Measurements from ENCODE around the gene FRMD4A. TPM values are rescaled to one million over a fixed set of nuclear protein-coding genes. Genes with fewer than 3 reads are reported as not detected.
A peak's percentile ranks its signal among the peaks of the same experiment; 100 is the strongest.
"Not testable (repeated sequence)": the region's sequence is repeated elsewhere in the genome, so short reads cannot be mapped to it uniquely, and the experiment has no call there.

The FRMD4A gene
- total RNA-seq, 2 donors from 2014 or later: 8.6 to 10.2 TPM

DNA sequence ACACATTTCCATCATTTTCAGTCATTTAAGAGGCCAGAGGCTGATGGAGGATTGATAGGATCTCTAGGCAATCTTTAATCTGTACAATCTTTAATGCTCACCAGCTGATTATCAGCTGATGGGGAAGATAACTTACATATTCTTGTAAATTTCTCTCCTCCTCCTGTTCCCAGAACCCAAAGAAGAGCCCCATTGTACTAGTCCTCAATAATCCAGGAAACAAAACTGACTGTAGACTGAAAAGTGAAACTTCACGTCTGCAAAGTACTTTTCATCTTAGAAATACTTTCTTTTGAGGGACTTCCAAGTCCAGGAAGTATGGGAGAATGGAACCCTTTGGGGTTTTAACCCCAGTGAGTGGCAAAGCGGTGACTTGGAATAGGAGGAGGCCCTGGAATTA lies 283.3 kb downstream of the FRMD4A start:
- DNase-seq: no peak
- Histone ChIP-seq H3K9me3 (no peaks in the 10 kb centered on the region), H3K27me3 (no peaks in the 10 kb centered on the region), H3K36me3 (no peaks in the 10 kb centered on the region), H3K4me3 (no peak overlapping the region), H3K9ac (ENCODE audit: low read depth in 2 of 2, low read length in 2 of 2) (no peak overlapping the region), H3K27ac (no peak overlapping the region), H3K4me1 (no peaks in the 10 kb centered on the region)
- intact Hi-C loops (cut with DNase I): no loop called here
- TF ChIP-seq, protein P1, sequence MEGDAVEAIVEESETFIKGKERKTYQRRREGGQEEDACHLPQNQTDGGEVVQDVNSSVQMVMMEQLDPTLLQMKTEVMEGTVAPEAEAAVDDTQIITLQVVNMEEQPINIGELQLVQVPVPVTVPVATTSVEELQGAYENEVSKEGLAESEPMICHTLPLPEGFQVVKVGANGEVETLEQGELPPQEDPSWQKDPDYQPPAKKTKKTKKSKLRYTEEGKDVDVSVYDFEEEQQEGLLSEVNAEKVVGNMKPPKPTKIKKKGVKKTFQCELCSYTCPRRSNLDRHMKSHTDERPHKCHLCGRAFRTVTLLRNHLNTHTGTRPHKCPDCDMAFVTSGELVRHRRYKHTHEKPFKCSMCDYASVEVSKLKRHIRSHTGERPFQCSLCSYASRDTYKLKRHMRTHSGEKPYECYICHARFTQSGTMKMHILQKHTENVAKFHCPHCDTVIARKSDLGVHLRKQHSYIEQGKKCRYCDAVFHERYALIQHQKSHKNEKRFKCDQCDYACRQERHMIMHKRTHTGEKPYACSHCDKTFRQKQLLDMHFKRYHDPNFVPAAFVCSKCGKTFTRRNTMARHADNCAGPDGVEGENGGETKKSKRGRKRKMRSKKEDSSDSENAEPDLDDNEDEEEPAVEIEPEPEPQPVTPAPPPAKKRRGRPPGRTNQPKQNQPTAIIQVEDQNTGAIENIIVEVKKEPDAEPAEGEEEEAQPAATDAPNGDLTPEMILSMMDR (IDR thresholded peaks at IDR 0.05): no peak

GRCh38 chr10:14042051-14042450 lies 288.7 kb downstream of the FRMD4A start:
- DNase-seq; H3K4me3 ChIP-seq; intact Hi-C loops (cut with DNase I); H3K27ac ChIP-seq; H3K36me3 ChIP-seq; H3K9ac ChIP-seq (ENCODE audit: low read depth in 2 of 2, low read length in 2 of 2); H3K4me1 ChIP-seq; H3K27me3 ChIP-seq; H3K9me3 ChIP-seq: not testable (repeated sequence)

DNA sequence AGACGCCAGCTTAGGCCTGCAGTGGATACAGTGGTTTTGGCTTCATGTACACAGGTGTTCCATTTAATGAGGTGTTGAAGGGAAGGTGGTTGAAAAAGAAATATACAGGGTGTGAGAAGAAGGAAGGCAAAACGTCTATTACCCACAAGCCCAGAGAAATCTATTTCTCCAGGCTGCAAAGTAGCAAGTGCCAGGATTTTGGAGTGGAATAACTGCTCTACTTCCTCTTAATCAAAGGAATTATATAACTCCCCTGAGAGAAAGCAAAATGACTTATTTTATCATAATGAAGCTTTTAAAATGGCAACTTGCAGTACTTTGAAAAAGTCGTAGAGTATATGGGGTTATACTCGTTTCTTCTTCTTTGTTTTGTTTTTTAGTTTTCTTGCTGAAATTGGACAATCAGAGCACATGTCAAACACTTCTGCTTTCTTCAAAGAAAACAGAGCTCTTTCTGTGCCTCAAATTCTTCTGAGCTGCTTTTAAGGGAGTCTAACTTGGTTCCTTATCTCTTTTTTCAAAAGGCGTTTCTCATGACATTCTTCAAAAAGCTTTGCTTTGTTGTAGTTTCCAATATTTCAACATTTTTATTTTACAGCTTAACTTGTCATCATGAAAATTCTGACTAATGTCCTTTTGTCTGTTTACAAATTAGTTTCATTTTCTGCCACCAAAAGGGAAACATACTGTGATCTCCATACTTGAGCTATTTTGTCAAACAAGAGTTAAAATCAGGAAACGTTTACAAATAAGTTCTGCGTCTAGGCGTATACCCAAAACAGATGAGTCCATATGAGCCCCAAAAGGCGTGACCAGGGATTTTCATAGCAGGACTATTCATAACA lies 289.7 kb downstream of the FRMD4A start:
- Histone ChIP-seq H3K36me3 (no peaks in the 10 kb centered on the region), H3K9ac (ENCODE audit: low read depth in 2 of 2, low read length in 2 of 2) (peak overlapping the region in 1 of 2 donors; percentile 43), H3K27ac (no peak overlapping the region), H3K27me3 (no peaks in the 10 kb centered on the region), H3K9me3 (no peaks in the 10 kb centered on the region), H3K4me1 (no peaks in the 10 kb centered on the region), H3K4me3 (no peak overlapping the region)
- DNase-seq: no peak
- TF ChIP-seq, protein P1 (IDR thresholded peaks at IDR 0.05): no peak
- intact Hi-C loops (cut with DNase I): no loop called here

GRCh38 chr10:14039968-14040668 lies 290.6 kb downstream of the FRMD4A start:
- Histone ChIP-seq H3K27me3 (no peaks in the 10 kb centered on the region), H3K4me1 (no peaks in the 10 kb centered on the region), H3K27ac (no peak overlapping the region), H3K9ac (ENCODE audit: low read depth in 2 of 2, low read length in 2 of 2) (peak overlapping the region in 1 of 2 donors; percentile 43), H3K9me3 (no peaks in the 10 kb centered on the region), H3K4me3 (no peak overlapping the region), H3K36me3 (no peaks in the 10 kb centered on the region)
- intact Hi-C loops (cut with DNase I): no loop called here
- no peak for DNase-seq
- TF ChIP-seq, protein P1 (IDR thresholded peaks at IDR 0.05): no peak

DNA sequence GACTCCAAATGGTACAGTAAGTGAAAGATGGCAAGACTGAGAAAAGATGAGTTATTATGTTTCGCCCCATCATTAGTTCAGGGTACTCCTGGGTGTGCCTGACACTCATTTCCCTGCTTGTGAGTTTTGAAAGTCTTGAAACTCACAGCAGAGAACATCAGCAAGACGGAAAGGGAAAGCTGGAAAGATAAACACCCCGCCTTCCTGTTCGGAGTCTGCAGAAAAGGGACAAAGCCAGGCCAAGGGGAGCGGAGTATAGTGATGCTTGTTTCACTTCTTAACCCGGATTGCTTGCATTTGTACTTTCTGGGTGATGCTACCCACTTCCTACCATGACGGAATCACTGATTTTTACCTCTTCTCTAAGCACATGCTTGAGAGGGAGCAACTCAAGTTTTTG lies 294.5 kb downstream of the FRMD4A start:
- intact Hi-C loops (cut with DNase I): no loop called here
- H3K4me3 ChIP-seq: no peak overlapping the region
- H3K9me3 ChIP-seq: no peaks in the 10 kb centered on the region
- DNase-seq: no peak
- no peaks in the 10 kb centered on the region for H3K27me3 ChIP-seq
- no peak overlapping the region for H3K9ac ChIP-seq (ENCODE audit: low read depth in 2 of 2, low read length in 2 of 2)
- no peak overlapping the region for H3K27ac ChIP-seq
- H3K4me1 ChIP-seq: no peaks in the 10 kb centered on the region
- H3K36me3 ChIP-seq: no peaks in the 10 kb centered on the region
- TF ChIP-seq, protein P1 (IDR thresholded peaks at IDR 0.05): no peak

DNA sequence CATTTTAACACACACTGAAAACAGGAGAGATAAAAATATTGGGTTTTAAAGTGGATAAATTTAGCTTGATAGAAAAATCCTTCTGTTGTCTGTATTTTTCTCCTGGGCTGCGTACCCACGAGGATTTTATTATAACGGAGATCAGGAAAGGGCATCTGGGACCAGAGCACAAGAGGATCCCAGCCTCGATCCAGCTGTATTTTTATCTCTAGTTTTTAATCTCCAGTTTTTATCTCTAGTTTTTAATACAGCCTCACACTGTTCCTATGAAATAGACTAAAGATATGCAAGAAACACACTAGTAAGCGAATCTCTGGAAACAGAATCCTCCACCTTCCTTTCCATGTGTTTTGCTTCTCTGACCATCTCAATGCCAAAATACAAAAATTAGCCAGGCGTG lies 295.2 kb downstream of the FRMD4A start:
- H3K4me3 ChIP-seq: no peak overlapping the region
- no peaks in the 10 kb centered on the region for H3K27me3 ChIP-seq
- no peak overlapping the region for H3K27ac ChIP-seq
- H3K36me3 ChIP-seq: no peaks in the 10 kb centered on the region
- no peak for DNase-seq
- no peaks in the 10 kb centered on the region for H3K4me1 ChIP-seq
- H3K9me3 ChIP-seq: no peaks in the 10 kb centered on the region
- intact Hi-C loops (cut with DNase I): no loop called here
- TF ChIP-seq, protein P1 (IDR thresholded peaks at IDR 0.05): no peak
- no peak overlapping the region for H3K9ac ChIP-seq (ENCODE audit: low read depth in 2 of 2, low read length in 2 of 2)
